GM19324 (cell line): Measurements from ENCODE around the gene PROK1.
"Not testable (repeated sequence)": the region's sequence is repeated elsewhere in the genome, so short reads cannot be mapped to it uniquely, and the experiment has no call there.

Experiments
- ATAC-seq: cut with Tn5 transposase; IDR thresholded peaks from one replicate; pipeline ENCODE4 v1.9.1; 2021; ENCODE audit warnings: mild to moderate bottlenecking, moderate library complexity; ENCODE audit not compliant: unreplicated experiment, low FRiP score

The PROK1 gene, protein sequence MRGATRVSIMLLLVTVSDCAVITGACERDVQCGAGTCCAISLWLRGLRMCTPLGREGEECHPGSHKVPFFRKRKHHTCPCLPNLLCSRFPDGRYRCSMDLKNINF

GRCh38 chr1:110450929-110451328 lies at the start of gene PROK1:
TSS of gene PROK1 (plus strand) at chr1:110451149. CDS start at chr1:110451217, 68 bp downstream.
- ATAC-seq, result no peak

DNA sequence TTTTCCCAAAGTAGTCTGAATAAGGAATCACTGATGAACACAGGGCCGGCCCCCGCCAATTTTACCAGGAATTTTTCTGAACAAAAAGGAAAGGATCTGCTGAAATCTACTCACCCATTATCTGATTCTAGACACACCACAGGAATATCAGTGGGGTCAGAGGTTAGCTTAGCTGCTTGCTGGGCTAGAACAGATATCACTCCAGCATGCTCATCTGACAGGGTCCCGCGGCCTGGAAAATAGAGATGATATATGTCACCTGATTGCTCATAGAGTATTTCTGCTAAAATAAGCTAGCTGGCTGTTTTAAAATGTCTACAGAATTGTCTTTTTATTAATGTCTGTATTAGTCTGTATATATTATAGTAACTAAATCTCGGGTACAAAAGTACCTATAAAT lies 47.1 kb upstream of the PROK1 start:
- no peak for ATAC-seq

GRCh38 chr1:110404401-110404800 lies 46.5 kb upstream of the PROK1 start:
- ATAC-seq, result no peak

- not testable (repeated sequence) for ATAC-seq
Measured at GRCh38 chr1:110406407-110406806, 44.5 kb upstream of the PROK1 start.

- peak; percentile 88 for ATAC-seq
Measured at GRCh38 chr1:110407260-110408210, 43.4 kb upstream of the PROK1 start, which contains the start of gene LAMTOR5. TSS of gene LAMTOR5 (minus strand) at chr1:110407694. CDS start at chr1:110407620, 74 bp downstream.

GRCh38 chr1:110408488-110408887 lies 42.5 kb upstream of the PROK1 start:
- no peak for ATAC-seq

DNA sequence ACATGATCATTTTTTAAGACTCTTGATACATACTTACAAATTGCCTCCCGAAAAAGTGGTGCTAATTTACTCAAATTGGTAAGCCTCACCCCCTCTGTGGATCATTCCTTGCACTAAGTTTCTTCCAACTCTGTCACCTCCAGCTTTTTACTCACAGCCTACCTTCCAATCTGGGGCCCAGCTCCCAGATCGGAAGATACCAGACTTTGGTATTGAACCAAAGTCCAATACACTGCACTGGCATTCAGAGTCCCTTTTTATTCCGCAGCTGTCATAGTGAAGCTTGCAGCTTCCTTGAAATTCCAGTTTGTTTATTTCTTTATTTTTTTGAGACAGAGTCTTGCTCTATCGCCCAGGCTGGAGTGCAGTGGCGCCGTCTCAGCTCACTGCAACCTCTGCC lies 41.6 kb upstream of the PROK1 start:
- no peak for ATAC-seq

DNA sequence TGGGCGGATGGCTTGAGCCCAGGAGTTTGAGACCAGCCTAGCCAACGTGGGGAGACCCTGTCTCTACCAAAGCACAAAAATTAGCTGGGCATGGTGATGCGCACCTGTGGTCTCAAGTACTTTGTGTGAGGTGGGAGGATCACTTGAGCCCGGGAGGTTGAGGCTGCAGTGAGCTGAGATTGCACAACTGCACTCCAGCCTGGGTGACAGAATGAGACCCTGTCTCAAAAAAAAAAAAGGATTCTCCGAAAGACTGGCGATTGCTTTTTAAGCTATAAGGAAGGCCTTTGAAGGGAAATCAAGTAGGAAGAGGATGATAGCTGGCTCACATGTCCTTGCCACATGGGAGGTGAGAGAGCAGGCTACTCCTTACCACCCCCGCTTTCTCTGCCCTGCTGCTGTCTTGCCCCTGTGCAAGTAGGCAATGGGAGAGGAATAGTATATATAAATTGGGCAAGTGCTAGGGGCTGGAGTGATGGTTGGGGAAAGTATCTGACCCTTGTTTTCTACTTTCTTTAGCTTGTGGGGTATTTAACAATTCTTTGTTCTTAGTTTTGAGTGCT lies 39.7 kb upstream of the PROK1 start:
- ATAC-seq, result no peak

DNA sequence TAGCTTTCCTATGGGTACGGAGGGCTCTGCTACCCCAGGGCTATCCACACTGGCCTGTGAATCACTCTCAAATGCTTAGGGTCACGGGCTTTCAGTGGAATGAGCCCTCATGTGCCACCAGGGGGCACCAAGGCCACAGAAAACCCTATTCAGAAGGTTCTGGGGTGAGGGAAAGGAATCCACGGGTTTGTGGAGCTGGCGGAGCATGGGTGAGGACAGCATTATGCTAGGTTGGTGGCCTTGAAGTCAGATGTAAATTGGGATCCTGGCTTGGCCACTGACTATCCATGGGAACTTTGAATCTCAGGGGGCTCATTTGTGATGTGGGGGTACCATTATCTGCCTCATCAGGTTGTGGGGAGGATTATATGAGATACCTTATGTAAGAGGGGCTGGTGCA lies 38.4 kb upstream of the PROK1 start:
- ATAC-seq, result no peak

GRCh38 chr1:110413045-110413444 lies 37.9 kb upstream of the PROK1 start:
- not testable (repeated sequence) for ATAC-seq

GRCh38 chr1:110418729-110419128 lies 32.2 kb upstream of the PROK1 start:
- no peak for ATAC-seq

- no peak for ATAC-seq
Measured at GRCh38 chr1:110420023-110420662, 30.8 kb upstream of the PROK1 start.

DNA sequence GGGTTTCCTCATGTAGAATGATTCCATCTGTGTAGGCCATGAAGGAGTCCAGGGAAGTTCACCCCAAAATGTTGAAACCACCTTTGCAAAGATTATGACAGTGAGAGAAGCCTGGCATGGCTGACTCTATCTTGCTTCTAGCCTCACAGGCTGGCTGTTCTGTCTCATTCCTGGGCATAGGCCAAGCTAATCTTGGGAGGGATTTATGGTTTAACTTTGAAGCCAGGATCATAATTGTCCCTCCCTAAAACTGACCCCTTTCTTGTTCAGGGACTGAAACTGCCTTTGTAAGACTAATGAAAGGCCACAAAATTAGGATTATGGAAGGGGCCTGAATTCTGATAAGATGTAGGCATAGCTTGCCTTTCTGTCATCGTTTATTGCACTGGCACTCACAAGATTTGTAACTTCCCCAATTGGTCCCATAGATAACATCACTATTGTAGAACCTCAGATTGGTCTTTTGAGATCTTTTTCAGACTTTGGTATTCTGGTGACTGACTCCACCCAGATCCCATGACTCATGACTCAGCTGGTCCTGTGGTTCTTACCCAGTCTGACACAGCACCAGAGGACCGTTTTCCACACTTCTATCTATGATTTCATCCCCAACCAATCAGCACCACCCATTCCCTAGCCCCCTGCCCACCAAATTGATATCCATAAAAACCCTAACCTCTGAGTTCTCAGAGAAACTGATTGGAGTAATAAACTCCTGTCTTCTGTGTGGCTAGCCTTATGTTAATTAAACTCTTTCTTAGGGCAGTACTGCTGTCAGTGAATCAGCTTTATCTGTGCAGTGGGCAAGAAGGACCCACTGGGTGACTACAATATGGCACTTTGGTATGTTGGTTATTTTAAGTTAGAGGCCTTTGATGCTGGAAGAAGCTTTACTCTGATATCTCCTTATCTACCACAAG lies 29.8 kb upstream of the PROK1 start:
- no peak for ATAC-seq

- no peak for ATAC-seq
Measured at GRCh38 chr1:110424699-110425611, 26.0 kb upstream of the PROK1 start.

GRCh38 chr1:110425612-110426152 lies 25.3 kb upstream of the PROK1 start:
- no peak for ATAC-seq

DNA sequence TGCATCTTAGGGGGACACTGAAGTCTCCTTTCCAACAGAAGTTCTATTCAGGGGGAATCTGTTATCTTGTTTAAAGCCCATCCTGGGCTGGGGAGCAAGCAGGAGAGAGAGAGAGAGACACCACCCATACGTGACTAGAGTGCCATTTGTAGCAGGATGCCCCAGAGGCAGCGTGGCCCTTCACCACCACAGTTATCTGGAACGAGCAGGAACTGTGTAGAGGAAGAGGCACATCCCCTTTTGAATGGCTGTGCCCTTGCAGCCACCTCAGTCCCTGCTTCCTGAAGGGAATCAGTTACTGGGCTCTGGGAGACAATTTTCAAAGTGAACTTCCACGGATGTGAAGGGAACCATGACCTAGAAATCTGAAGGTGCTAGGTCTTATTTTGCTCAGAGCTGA lies 24.1 kb upstream of the PROK1 start:
- ATAC-seq, result no peak

DNA sequence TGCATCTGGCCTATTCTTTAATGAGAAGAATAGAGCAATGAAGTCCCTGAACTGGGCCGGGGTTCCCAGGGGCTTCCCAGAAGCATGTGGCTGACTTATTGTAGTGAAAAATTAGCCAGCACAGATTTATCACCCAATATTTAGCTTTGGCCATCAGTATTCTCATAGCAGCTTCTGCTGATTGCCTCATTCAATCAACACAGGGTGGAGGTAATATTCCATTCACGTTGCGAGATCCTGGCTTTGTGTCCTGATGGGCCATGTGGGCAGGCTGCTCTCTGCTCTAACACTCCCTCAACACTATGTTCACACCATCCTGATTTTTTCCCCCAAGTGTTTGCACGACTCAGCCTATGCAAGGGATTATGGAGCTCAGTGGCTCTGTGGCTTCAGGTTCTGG lies 22.0 kb upstream of the PROK1 start:
- ATAC-seq, result no peak

GRCh38 chr1:110430366-110430765 lies 20.6 kb upstream of the PROK1 start:
- ATAC-seq, result no peak

GRCh38 chr1:110430901-110431300 lies 20.0 kb upstream of the PROK1 start:
- no peak for ATAC-seq
